ENCODE results near the gene OOSP2. TPM values are rescaled to one million over a fixed set of nuclear protein-coding genes. Genes with fewer than 3 reads are reported as not detected.
"Not testable (repeated sequence)": the region's sequence is repeated elsewhere in the genome, so short reads cannot be mapped to it uniquely, and the experiment has no call there.

OOSP2 gene
- total RNA-seq, 1 experiment from 2014 or later = not detected

- H3K9me3 ChIP-seq (ENCODE audit: control insufficient read depth, low read depth, low read length) = no peaks in the 10 kb centered on the region
- H2AK5ac ChIP-seq (ENCODE audit: insufficient read length, low read length) = no peak overlapping the region
- Mint-ChIP-seq H3K27me3 (ENCODE audit: low read depth) (peaks cover 2% of the 10 kb centered on the region), H3K4me1 (no peaks in the 10 kb centered on the region), H3K9me3 (peaks cover 11 to 16% of the 10 kb centered on the region in 2 experiments), H3K27ac (no peak overlapping the region), H3K4me3 (no peak overlapping the region), H3K36me3 (ENCODE audit: insufficient read depth in 1 of 3, low read depth in 3 of 3) (peaks cover 4 to 14% (median 6%) of the 10 kb centered on the region in 3 experiments; a peak in 3 of 7 replicates)
- H4K8ac ChIP-seq (replicated peaks; ENCODE audit: insufficient read length, low read depth, low read length) = no peak overlapping the region
- no peak overlapping the region for H3K18ac ChIP-seq (ENCODE audit: insufficient read length, low read depth, low read length)
- no peak overlapping the region for H4K5ac ChIP-seq (ENCODE audit: insufficient read length, low read depth, low read length)
- H3K9ac ChIP-seq (ENCODE audit: extremely low read depth, insufficient read length, low read length) = no peak overlapping the region
- H2BK20ac ChIP-seq (ENCODE audit: low read depth, low read length, poor library complexity, severe bottlenecking) = no peak overlapping the region
- H3T11ph ChIP-seq (ENCODE audit: low read length) = no peak overlapping the region
- H3K27me3 ChIP-seq (ENCODE audit: insufficient read depth, low read length) = no peaks in the 10 kb centered on the region
- H2BK5ac ChIP-seq (ENCODE audit: insufficient read length, low read length) = no peak overlapping the region
- H3K4me2 ChIP-seq (ENCODE audit: insufficient read depth, insufficient read length, low read length) = no peak overlapping the region
- no peak overlapping the region for H2BK12ac ChIP-seq (ENCODE audit: insufficient read length, low read depth, low read length)
- no peak overlapping the region for H2AFZ ChIP-seq (ENCODE audit: low read length)
- no peaks in the 10 kb centered on the region for H3K79me1 ChIP-seq (ENCODE audit: insufficient read depth, low read depth, low read length, poor library complexity, severe bottlenecking)
- TF ChIP-seq, protein P1, sequence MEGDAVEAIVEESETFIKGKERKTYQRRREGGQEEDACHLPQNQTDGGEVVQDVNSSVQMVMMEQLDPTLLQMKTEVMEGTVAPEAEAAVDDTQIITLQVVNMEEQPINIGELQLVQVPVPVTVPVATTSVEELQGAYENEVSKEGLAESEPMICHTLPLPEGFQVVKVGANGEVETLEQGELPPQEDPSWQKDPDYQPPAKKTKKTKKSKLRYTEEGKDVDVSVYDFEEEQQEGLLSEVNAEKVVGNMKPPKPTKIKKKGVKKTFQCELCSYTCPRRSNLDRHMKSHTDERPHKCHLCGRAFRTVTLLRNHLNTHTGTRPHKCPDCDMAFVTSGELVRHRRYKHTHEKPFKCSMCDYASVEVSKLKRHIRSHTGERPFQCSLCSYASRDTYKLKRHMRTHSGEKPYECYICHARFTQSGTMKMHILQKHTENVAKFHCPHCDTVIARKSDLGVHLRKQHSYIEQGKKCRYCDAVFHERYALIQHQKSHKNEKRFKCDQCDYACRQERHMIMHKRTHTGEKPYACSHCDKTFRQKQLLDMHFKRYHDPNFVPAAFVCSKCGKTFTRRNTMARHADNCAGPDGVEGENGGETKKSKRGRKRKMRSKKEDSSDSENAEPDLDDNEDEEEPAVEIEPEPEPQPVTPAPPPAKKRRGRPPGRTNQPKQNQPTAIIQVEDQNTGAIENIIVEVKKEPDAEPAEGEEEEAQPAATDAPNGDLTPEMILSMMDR (conservative IDR thresholded peaks at IDR 0.05) = no peak
- H3K56ac ChIP-seq (ENCODE audit: insufficient read length, low read depth, low read length) = no peak overlapping the region
- no peak overlapping the region for H2BK120ac ChIP-seq (ENCODE audit: low read depth, low read length, poor library complexity, severe bottlenecking)
- no peak overlapping the region for H3K27ac ChIP-seq (ENCODE audit: insufficient read length, low read depth, low read length)
- H3K14ac ChIP-seq (ENCODE audit: insufficient read depth, low read length) = no peak overlapping the region
- H3K23me2 ChIP-seq (ENCODE audit: insufficient read length, low read depth, low read length, poor library complexity, severe bottlenecking) = no peaks in the 10 kb centered on the region
- H2BK15ac ChIP-seq (ENCODE audit: low read depth, low read length) = no peak overlapping the region
- no CpG with 5 or more reads among the region's 2 CpGs for WGBS (ENCODE audit: extremely low coverage, insufficient read length, low lambda C conversion rate)
- H3K79me2 ChIP-seq (ENCODE audit: insufficient read depth, low read length) = no peaks in the 10 kb centered on the region
- H3K23ac ChIP-seq (ENCODE audit: insufficient read length, low read depth, low read length) = no peak overlapping the region
- DNase-seq = no peak
- H4K20me1 ChIP-seq (ENCODE audit: control insufficient read depth, insufficient read depth, insufficient read length) = no peaks in the 10 kb centered on the region
- no peaks in the 10 kb centered on the region for H3K4me1 ChIP-seq (ENCODE audit: insufficient read depth, low read length)
- no peak overlapping the region for H4K91ac ChIP-seq (ENCODE audit: insufficient read length, low read depth, low read length)
- no peak overlapping the region for H3K4ac ChIP-seq (ENCODE audit: low read depth, low read length)
Measured at GRCh38 chr11:60069450-60069849, 29.2 kb downstream of the OOSP2 start.

DNA sequence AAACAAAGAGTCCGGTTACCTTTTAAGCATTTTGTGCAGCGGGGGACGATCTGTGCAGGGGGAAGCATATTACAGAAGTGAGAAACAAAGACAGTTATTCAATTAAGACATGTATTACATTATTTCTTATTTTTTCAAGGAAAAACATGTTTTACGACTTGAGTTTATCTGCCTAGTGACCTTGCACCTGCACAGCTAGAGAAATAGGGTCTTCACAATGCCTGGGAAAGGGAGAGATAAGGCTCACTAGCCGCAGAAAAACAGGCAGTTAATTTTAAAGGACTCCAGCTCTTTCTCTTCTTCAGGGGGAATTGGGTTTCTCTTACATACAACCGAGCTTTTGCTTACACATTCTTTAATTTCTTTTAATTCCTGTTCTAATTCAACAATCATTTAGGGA, 31.4 kb downstream of the OOSP2 start:
- not testable (repeated sequence) for H3K23ac ChIP-seq (ENCODE audit: insufficient read length, low read depth, low read length); H3K79me2 ChIP-seq (ENCODE audit: insufficient read depth, low read length); H3T11ph ChIP-seq (ENCODE audit: low read length); H3K4me2 ChIP-seq (ENCODE audit: insufficient read depth, insufficient read length, low read length); H3K27me3 Mint-ChIP-seq (ENCODE audit: low read depth); H4K5ac ChIP-seq (ENCODE audit: insufficient read length, low read depth, low read length); H3K27ac Mint-ChIP-seq; H2AK5ac ChIP-seq (ENCODE audit: insufficient read length, low read length); H3K27me3 ChIP-seq (ENCODE audit: insufficient read depth, low read length); H2BK120ac ChIP-seq (ENCODE audit: low read depth, low read length, poor library complexity, severe bottlenecking); H2BK20ac ChIP-seq (ENCODE audit: low read depth, low read length, poor library complexity, severe bottlenecking); H3K18ac ChIP-seq (ENCODE audit: insufficient read length, low read depth, low read length); H3K4me1 Mint-ChIP-seq; H3K4me3 Mint-ChIP-seq; H4K91ac ChIP-seq (ENCODE audit: insufficient read length, low read depth, low read length); H4K20me1 ChIP-seq (ENCODE audit: control insufficient read depth, insufficient read depth, insufficient read length); H3K4ac ChIP-seq (ENCODE audit: low read depth, low read length); H3K9me3 ChIP-seq (ENCODE audit: control insufficient read depth, low read depth, low read length); H3K79me1 ChIP-seq (ENCODE audit: insufficient read depth, low read depth, low read length, poor library complexity, severe bottlenecking); H3K56ac ChIP-seq (ENCODE audit: insufficient read length, low read depth, low read length); H3K9ac ChIP-seq (ENCODE audit: extremely low read depth, insufficient read length, low read length); H3K23me2 ChIP-seq (ENCODE audit: insufficient read length, low read depth, low read length, poor library complexity, severe bottlenecking); H3K4me1 ChIP-seq (ENCODE audit: insufficient read depth, low read length); DNase-seq; H4K8ac ChIP-seq (replicated peaks; ENCODE audit: insufficient read length, low read depth, low read length); H2BK5ac ChIP-seq (ENCODE audit: insufficient read length, low read length); H2BK12ac ChIP-seq (ENCODE audit: insufficient read length, low read depth, low read length); H2BK15ac ChIP-seq (ENCODE audit: low read depth, low read length); H3K27ac ChIP-seq (ENCODE audit: insufficient read length, low read depth, low read length); H2AFZ ChIP-seq (ENCODE audit: low read length); H3K14ac ChIP-seq (ENCODE audit: insufficient read depth, low read length)
- WGBS (ENCODE audit: extremely low coverage, insufficient read length, low lambda C conversion rate) = no CpG with 5 or more reads among the region's 6 CpGs
- H3K9me3 Mint-ChIP-seq = peaks cover 13 to 16% of the 10 kb centered on the region in 2 experiments
- peaks cover 4 to 14% (median 6%) of the 10 kb centered on the region in 3 experiments; a peak in 4 of 7 replicates for H3K36me3 Mint-ChIP-seq (ENCODE audit: insufficient read depth in 1 of 3, low read depth in 3 of 3)

Measured in H9 (cell line).